Measurements from ENCODE around the gene EIF3I.

DNA sequence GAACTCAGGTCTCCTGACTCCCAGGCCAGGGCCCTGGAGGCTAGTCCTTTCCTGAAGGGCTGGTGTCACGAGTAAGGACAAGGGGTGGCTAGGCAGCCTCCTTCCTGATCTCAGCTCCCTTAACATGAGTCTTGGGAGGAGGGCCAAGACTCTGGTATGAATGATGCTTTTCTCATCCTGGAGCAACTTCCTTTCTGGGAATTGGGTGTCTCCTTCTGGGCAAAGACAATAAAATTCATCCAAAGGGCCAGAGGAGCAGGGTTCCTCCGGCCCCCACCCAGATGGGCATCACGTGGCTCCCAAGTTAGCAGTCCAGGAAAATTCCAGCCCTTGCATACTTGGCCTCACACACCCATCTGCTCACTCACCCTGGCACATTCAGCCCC, 24.7 kb downstream of the EIF3I start, which contains the start of gene FAM167B:
- TF ChIP-seq POLR2A (IDR thresholded peaks at IDR 0.05) = no peak
- TF ChIP-seq, protein P1, sequence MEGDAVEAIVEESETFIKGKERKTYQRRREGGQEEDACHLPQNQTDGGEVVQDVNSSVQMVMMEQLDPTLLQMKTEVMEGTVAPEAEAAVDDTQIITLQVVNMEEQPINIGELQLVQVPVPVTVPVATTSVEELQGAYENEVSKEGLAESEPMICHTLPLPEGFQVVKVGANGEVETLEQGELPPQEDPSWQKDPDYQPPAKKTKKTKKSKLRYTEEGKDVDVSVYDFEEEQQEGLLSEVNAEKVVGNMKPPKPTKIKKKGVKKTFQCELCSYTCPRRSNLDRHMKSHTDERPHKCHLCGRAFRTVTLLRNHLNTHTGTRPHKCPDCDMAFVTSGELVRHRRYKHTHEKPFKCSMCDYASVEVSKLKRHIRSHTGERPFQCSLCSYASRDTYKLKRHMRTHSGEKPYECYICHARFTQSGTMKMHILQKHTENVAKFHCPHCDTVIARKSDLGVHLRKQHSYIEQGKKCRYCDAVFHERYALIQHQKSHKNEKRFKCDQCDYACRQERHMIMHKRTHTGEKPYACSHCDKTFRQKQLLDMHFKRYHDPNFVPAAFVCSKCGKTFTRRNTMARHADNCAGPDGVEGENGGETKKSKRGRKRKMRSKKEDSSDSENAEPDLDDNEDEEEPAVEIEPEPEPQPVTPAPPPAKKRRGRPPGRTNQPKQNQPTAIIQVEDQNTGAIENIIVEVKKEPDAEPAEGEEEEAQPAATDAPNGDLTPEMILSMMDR (IDR thresholded peaks at IDR 0.05) = no peak
